IMR-90 (cell line): Measurements from ENCODE around the gene TDRD7. TPM values are rescaled to one million over a fixed set of nuclear protein-coding genes. Genes with fewer than 3 reads are reported as not detected.

ENCODE experiments used
- ATAC-seq: fragments of 200-7000 bp; cut with Tn5 transposase; 2 replicates; pipeline ENCODE4 v1.9.1; 2020; ENCODE audit warnings: low read depth, mild to moderate bottlenecking, moderate library complexity
- BruUV-seq: library from RNA; stranded (reverse); fragments of 400-500 nt; replicated peaks from 2 replicates; lab custom pipeline; 2021; lab: Mats Ljungman, UMichigan
- CTCF ChIA-PET: fragments of 300-600 bp; formaldehyde crosslinking; extraction: SDS; loops from one replicate; lab custom pipeline; 2021; ENCODE audit warnings: antibody characterized with exemption; lab: Yijun Ruan, JAX
- POLR2A ChIA-PET: fragments of 300-600 bp; sonication (Branson Sonifier 250); formaldehyde crosslinking; loops from one replicate; lab custom pipeline; 2022; ENCODE audit warnings: antibody characterized with exemption; ENCODE audit not compliant: unreplicated experiment; lab: Charles Lee
- DNase-seq: peaks from one replicate; pipeline ENCODE4 v3.0.0; 2013
- H2AFZ ChIP-seq: replicated peaks from 2 replicates; pipeline ENCODE3; 2013; ENCODE audit warnings: low read length, mild to moderate bottlenecking; ENCODE audit not compliant: poor library complexity
- H2AK5ac ChIP-seq: 2 replicates; pipeline ENCODE4 v1.6.1; 2013; ENCODE audit warnings: low read depth, low read length, inconsistent platforms
- H2AK9ac ChIP-seq: replicated peaks from 2 replicates; pipeline ENCODE3; 2013; ENCODE audit warnings: mild to moderate bottlenecking, low read depth, low read length, moderate library complexity; ENCODE audit not compliant: poor library complexity
- H2BK120ac ChIP-seq: 2 replicates; pipeline ENCODE4 v1.6.1; 2013; ENCODE audit warnings: low read depth, low read length, inconsistent platforms
- H2BK15ac ChIP-seq: 3 replicates; pipeline ENCODE4 v1.6.1; 2013; ENCODE audit warnings: low read depth, low read length, inconsistent platforms
- H2BK20ac ChIP-seq: 2 replicates; pipeline ENCODE4 v1.6.1; 2013; ENCODE audit warnings: low read depth, mild to moderate bottlenecking, inconsistent platforms, low read length, moderate library complexity
- H2BK5ac ChIP-seq: 2 replicates; pipeline ENCODE4 v1.6.1; 2013; ENCODE audit warnings: mild to moderate bottlenecking, low read depth, low read length, inconsistent platforms; ENCODE audit not compliant: poor library complexity, severe bottlenecking
- H3K14ac ChIP-seq: replicated peaks from 2 replicates; pipeline ENCODE4 v1.6.1; 2013; ENCODE audit warnings: low read depth, low read length, inconsistent platforms
- H3K18ac ChIP-seq: 2 replicates; pipeline ENCODE4 v1.6.1; 2013; ENCODE audit warnings: low read depth, low read length, control low read depth
- H3K23ac ChIP-seq: 2 replicates; pipeline ENCODE4 v1.6.1; 2013; ENCODE audit warnings: low read depth, low read length, inconsistent platforms
- H3K27ac ChIP-seq: 2 replicates; pipeline ENCODE4 v1.5.1; 2013; ENCODE audit warnings: mild to moderate bottlenecking, control low read depth, low read length; ENCODE audit not compliant: insufficient read depth
- H3K27me3 ChIP-seq: 2 replicates; pipeline ENCODE4 v1.6.1; 2013; ENCODE audit warnings: low read length; ENCODE audit not compliant: control insufficient read depth, insufficient read depth
- H3K36me3 ChIP-seq: 2 replicates; pipeline ENCODE4 v1.6.1; 2013; ENCODE audit warnings: low read length, mixed read lengths; ENCODE audit not compliant: control insufficient read depth, insufficient read depth
- H3K4ac ChIP-seq: 2 replicates; pipeline ENCODE4 v1.6.1; 2013; ENCODE audit warnings: low read depth, low read length, inconsistent platforms
- H3K4me1 ChIP-seq: 2 replicates; pipeline ENCODE4 v1.6.1; 2013; ENCODE audit warnings: low read length, mixed read lengths; ENCODE audit not compliant: control insufficient read depth, insufficient read depth
- H3K4me2 ChIP-seq: 2 replicates; pipeline ENCODE4 v1.6.1; 2013; ENCODE audit warnings: low read depth, mild to moderate bottlenecking, control low read depth, low read length, moderate library complexity
- H3K4me3 ChIP-seq: 2 replicates; pipeline ENCODE4 v1.5.1; 2013; ENCODE audit warnings: low read depth, mild to moderate bottlenecking, control low read depth, low read length, moderate library complexity; ENCODE audit not compliant: insufficient read depth
- H3K56ac ChIP-seq: 2 replicates; pipeline ENCODE4 v1.6.1; 2013; ENCODE audit warnings: low read length, inconsistent platforms; ENCODE audit not compliant: insufficient read depth; ENCODE audit errors: extremely low read depth
- H3K79me1 ChIP-seq, 2 experiments: 2 replicates each; pipeline ENCODE4 v1.6.1; 2013; ENCODE audit warnings: low read length in 2 of 2, inconsistent platforms in 1 of 2, low read depth in 1 of 2
- H3K9ac ChIP-seq: 2 replicates; pipeline ENCODE4 v1.6.1; 2013; ENCODE audit warnings: low read depth, low read length, control low read depth
- H3K9me1 ChIP-seq: 2 replicates; pipeline ENCODE4 v1.6.1; 2013; ENCODE audit warnings: low read length, inconsistent platforms; ENCODE audit not compliant: insufficient read depth
- H3K9me3 ChIP-seq: 2 replicates; pipeline ENCODE4 v1.6.1; 2013; ENCODE audit warnings: low read length; ENCODE audit not compliant: control insufficient read depth, insufficient read depth
- H4K20me1 ChIP-seq: 2 replicates; pipeline ENCODE4 v1.6.1; 2013; ENCODE audit warnings: low read length, inconsistent platforms; ENCODE audit not compliant: insufficient read depth
- H4K5ac ChIP-seq: 2 replicates; pipeline ENCODE4 v1.6.1; 2013; ENCODE audit warnings: mild to moderate bottlenecking, low read depth, low read length, control low read depth
- H4K8ac ChIP-seq, 2 experiments: 2 replicates each; pipeline ENCODE4 v1.6.1; 2013; ENCODE audit warnings: low read depth in 2 of 2, low read length in 2 of 2, control low read depth in 1 of 2, inconsistent platforms in 1 of 2
- H4K91ac ChIP-seq: 2 replicates; pipeline ENCODE4 v1.6.1; 2013; ENCODE audit warnings: low read depth, low read length, inconsistent platforms; ENCODE audit not compliant: insufficient read depth
- FOS ChIP-seq: fragments of 150-350 bp; IDR thresholded peaks from 2 replicates; pipeline ENCODE4 v1.6.1; 2016; ENCODE audit warnings: low read depth, low read length
- RCOR1 ChIP-seq: IDR thresholded peaks from 2 replicates; pipeline ENCODE4 v1.6.1; 2012; ENCODE audit warnings: mild to moderate bottlenecking, low read length, improper control_type of control experiment; ENCODE audit not compliant: insufficient replicate concordance
- WGBS, 2 experiments: methylation state at CpG; one replicate each; pipeline versions ENCODE4 v1.1.5 to v1.1.7; 2013; ENCODE audit warnings: missing lambda C conversion rate in 2 of 2; ENCODE audit not compliant: insufficient read length in 1 of 2; ENCODE audit errors: extremely low coverage in 2 of 2; 5-methylcytosine and 5-hydroxymethylcytosine counted together
- dilution Hi-C: fragments of 300-500 bp; cut with HindIII; formaldehyde crosslinking; loops from one replicate; pipeline ENCODE4 v1.14.3; 2018; ENCODE audit warnings: low sequenced_read_pairs; ENCODE audit not compliant: unreplicated experiment
- in situ Hi-C: fragments of 300-500 bp; cut with MboI; formaldehyde crosslinking; loops from 3 replicates; pipeline ENCODE4 v1.14.3; 2019; ENCODE audit warnings: low sequenced_read_pairs, inconsistent platforms, mixed read lengths
- intact Hi-C: fragments of 100-400 bp; cut with micrococcal nuclease; formaldehyde crosslinking; loops from 2 replicates; pipeline ENCODE4 v1.10.0; 2022
- polyA plus RNA-seq, 3 experiments: library from polyadenylated mRNA; depleted of rRNA; stranded (reverse); fragments of >200 nt; gene quantifications; 2 replicates each; pipeline ENCODE4 v1.2.3, GENCODE V29; 2012; ENCODE audit warnings: low replicate concordance in 1 of 3
- total RNA-seq: library from RNA; depleted of rRNA; stranded (reverse); fragments of >200 nt; gene quantifications from 2 replicates; pipeline ENCODE4 v1.2.3, GENCODE V29; 2012
- TF ChIP-seq, protein P1 (sequence below): fragments of 150-350 bp; IDR thresholded peaks from 2 replicates; pipeline ENCODE4 v1.6.1; 2016; ENCODE audit warnings: low read depth, mild to moderate bottlenecking, low read length, moderate library complexity, borderline replicate concordance

The TDRD7 gene
- total and polyA plus RNA-seq, 2 of the 4 experiments (the other 2 are of a cell fraction) = 4.4 to 9.7 TPM

DNA sequence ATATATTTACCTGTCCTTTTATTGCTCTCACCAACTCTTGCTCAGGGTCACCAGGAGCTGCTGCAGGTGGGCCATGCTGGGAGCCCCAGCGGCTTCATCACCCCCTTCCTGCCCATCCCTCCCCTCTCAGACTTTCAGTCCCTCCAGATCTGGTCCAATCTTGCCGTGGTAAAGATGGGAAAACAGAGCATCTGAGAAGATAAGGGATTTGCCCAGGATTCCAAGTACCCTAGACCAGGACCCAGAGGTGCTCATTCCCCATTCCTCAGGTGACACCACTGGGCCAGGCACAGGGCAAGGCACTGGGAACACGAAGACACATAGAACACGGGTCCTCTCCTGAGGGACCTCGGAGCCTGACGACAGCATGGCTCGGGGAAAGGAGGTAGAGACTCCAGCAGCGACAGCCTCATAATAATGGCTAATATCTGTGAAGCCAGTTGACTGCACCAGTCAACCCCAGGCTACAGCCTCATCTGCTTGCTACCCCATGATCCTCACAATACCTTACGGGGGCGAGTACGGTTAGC lies 107.6 kb downstream of the TDRD7 start:
- TF ChIP-seq RCOR1 = no peak
- no peak for TF ChIP-seq FOS
- TF ChIP-seq, protein P1, sequence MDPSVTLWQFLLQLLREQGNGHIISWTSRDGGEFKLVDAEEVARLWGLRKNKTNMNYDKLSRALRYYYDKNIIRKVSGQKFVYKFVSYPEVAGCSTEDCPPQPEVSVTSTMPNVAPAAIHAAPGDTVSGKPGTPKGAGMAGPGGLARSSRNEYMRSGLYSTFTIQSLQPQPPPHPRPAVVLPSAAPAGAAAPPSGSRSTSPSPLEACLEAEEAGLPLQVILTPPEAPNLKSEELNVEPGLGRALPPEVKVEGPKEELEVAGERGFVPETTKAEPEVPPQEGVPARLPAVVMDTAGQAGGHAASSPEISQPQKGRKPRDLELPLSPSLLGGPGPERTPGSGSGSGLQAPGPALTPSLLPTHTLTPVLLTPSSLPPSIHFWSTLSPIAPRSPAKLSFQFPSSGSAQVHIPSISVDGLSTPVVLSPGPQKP = no peak
- Histone ChIP-seq H3K9me3 (no peaks in the 10 kb centered on the region), H4K5ac (no peak overlapping the region), H3K27me3 (peaks cover 6% of the 10 kb centered on the region), H2BK120ac (peak overlapping the region; percentile 58; the same call in 1 of the 2 replicates), H4K91ac (no peak overlapping the region), H3K14ac (no peak overlapping the region), H3K18ac (no peak overlapping the region), H4K8ac (no peak overlapping the region), H3K4me3 (no peak overlapping the region), H3K36me3 (peaks cover 2% of the 10 kb centered on the region; the same call in 1 of the 2 replicates), H4K20me1 (0 out of 2 replicates have a peak, but pooled peaks cover 6% of the 10 kb centered on the region), H2BK5ac (no peak overlapping the region), H2AK5ac (peak overlapping the region; percentile 63), H3K23ac (no peak overlapping the region), H2BK20ac (peak overlapping the region; percentile 78; the same call in 1 of the 2 replicates), H3K4ac (peak overlapping the region; percentile 49), H3K27ac (no peak overlapping the region), H3K4me1 (peaks cover 10% of the 10 kb centered on the region; the same call in 1 of the 2 replicates), H3K56ac (no peak overlapping the region), H2BK15ac (peak overlapping the region; percentile 65; the same call in 2 of the 3 replicates), H3K4me2 (no peak overlapping the region), H2AFZ (no peak overlapping the region), H3K79me1 (no peaks in the 10 kb centered on the region), H2AK9ac (no peak overlapping the region), H3K9ac (no peak overlapping the region), H3K9me1 (peaks cover 16% of the 10 kb centered on the region)
- WGBS, 2 experiments = 100% methylated on average over 5 of the region's 11 CpGs; no CpG with 5 or more reads in 1 of the 2 experiments
- ATAC-seq (no peak), DNase-seq (no peak)
- BruUV-seq = no TSS peak
- in situ Hi-C loops (no loop called here), intact Hi-C loops (no loop called here), dilution Hi-C loops (no loop called here)
- CTCF ChIA-PET = interaction anchor here (1.1 to 1.8 kb wide), 2 partner anchors 16 to 79 kb away, joined by 3 to 4 read pairs; no protein-coding TSS in a partner anchor
- POLR2A ChIA-PET = no interaction called here
